ENCODE measurements around the gene NFXL1. TPM values are rescaled to one million over a fixed set of nuclear protein-coding genes. Genes with fewer than 3 reads are reported as not detected.

NFXL1 gene
- total and polyA plus RNA-seq, 2 of the 4 experiments (the other 2 are of a cell fraction), result 13.9 to 23.1 TPM

- no peak overlapping the region for H3K9ac ChIP-seq (ENCODE audit: low read depth, low read length)
- H3K18ac ChIP-seq (ENCODE audit: low read depth, low read length), result peak overlapping the region; percentile 63; the same call in 1 of the 2 replicates
- H2AK9ac ChIP-seq (replicated peaks; ENCODE audit: low read depth, low read length, poor library complexity), result no peak overlapping the region
- H2BK5ac ChIP-seq (ENCODE audit: low read depth, low read length, poor library complexity, severe bottlenecking), result peak overlapping the region; percentile 96
- H3K79me1 ChIP-seq (ENCODE audit: low read depth in 1 of 2, low read length in 2 of 2), result peaks cover 0 to 8% of the 10 kb centered on the region in 2 experiments; a peak in 3 of 4 replicates
- H3K14ac ChIP-seq (replicated peaks; ENCODE audit: low read depth, low read length), result no peak overlapping the region
- H4K20me1 ChIP-seq (ENCODE audit: insufficient read depth, low read length), result no peaks in the 10 kb centered on the region
- ATAC-seq (ENCODE audit: low read depth) (peak; percentile 62), DNase-seq (peak; percentile 98)
- 0 out of 2 replicates have a peak overlapping the region, but pooled peaks have one; percentile 5 for H3K4ac ChIP-seq (ENCODE audit: low read depth, low read length)
- H3K9me3 ChIP-seq (ENCODE audit: control insufficient read depth, insufficient read depth, low read length), result peaks cover 2% of the 10 kb centered on the region; the same call in 1 of the 2 replicates
- peak overlapping the region in 1 of 2 experiments; percentile 60; a peak in 2 of 4 replicates for H4K8ac ChIP-seq (ENCODE audit: low read depth in 2 of 2, low read length in 2 of 2)
- H3K27ac ChIP-seq (ENCODE audit: insufficient read depth, low read length), result peak overlapping the region; percentile 39; the same call in 1 of the 2 replicates
- H4K91ac ChIP-seq (ENCODE audit: insufficient read depth, low read depth, low read length), result peak overlapping the region; percentile 14; the same call in 1 of the 2 replicates
- H2BK120ac ChIP-seq (ENCODE audit: low read depth, low read length), result peak overlapping the region; percentile 38; the same call in 1 of the 2 replicates
- H3K4me1 ChIP-seq (ENCODE audit: control insufficient read depth, insufficient read depth, low read length), result peaks cover 2% of the 10 kb centered on the region; the same call in 1 of the 2 replicates
- BruUV-seq (replicated peaks), result no TSS peak
- no peak overlapping the region for H3K23ac ChIP-seq (ENCODE audit: low read depth, low read length)
- peak overlapping the region; percentile 45; the same call in 1 of the 2 replicates for H2BK20ac ChIP-seq (ENCODE audit: low read depth, low read length)
- in situ Hi-C loops (cut with MboI; ENCODE audit: low sequenced_read_pairs) (loop anchor here (25.0 kb wide), 1 partner anchor 507 kb away; no protein-coding TSS in a partner anchor), dilution Hi-C loops (cut with HindIII; ENCODE audit: low sequenced_read_pairs, unreplicated experiment) (no loop called here), intact Hi-C loops (cut with micrococcal nuclease) (loop anchor here (5.0 kb wide), 1 partner anchor 57 kb away; the partner anchor contains the start of gene NFXL1)
- H2AK5ac ChIP-seq (ENCODE audit: low read depth, low read length), result no peak overlapping the region
- no peak overlapping the region for H3K56ac ChIP-seq (ENCODE audit: extremely low read depth, insufficient read depth, low read length)
- H3K36me3 ChIP-seq (ENCODE audit: control insufficient read depth, insufficient read depth, low read length), result peaks cover 3% of the 10 kb centered on the region; the same call in 1 of the 2 replicates
- CTCF ChIA-PET, result no interaction called here
- H3K27me3 ChIP-seq (ENCODE audit: control insufficient read depth, insufficient read depth, low read length), result no peaks in the 10 kb centered on the region
- WGBS, 2 experiments (ENCODE audit: extremely low coverage in 2 of 2, insufficient read length in 1 of 2), result no CpG with 5 or more reads among the region's 2 CpGs
- no peak overlapping the region for H3K4me3 ChIP-seq (ENCODE audit: insufficient read depth, low read depth, low read length)
- H2AFZ ChIP-seq (replicated peaks; ENCODE audit: low read length, poor library complexity), result no peak overlapping the region
- POLR2A ChIA-PET (ENCODE audit: unreplicated experiment), result interaction anchor here (0.9 kb wide), 1 partner anchor 11 kb away, joined by 5 read pairs; no protein-coding TSS in a partner anchor
- H3K4me2 ChIP-seq (ENCODE audit: low read depth, low read length), result no peak overlapping the region
- no peak overlapping the region for H2BK15ac ChIP-seq (ENCODE audit: low read depth, low read length)
- H3K9me1 ChIP-seq (ENCODE audit: insufficient read depth, low read length), result no peaks in the 10 kb centered on the region
- no peak overlapping the region for H4K5ac ChIP-seq (ENCODE audit: low read depth, low read length)
- peak; percentile 64; the same call in 1 of the 2 replicates for TF ChIP-seq MXI1 (IDR thresholded peaks at IDR 0.05; ENCODE audit: borderline replicate concordance, low read depth, low read length)
- TF ChIP-seq USF2 (IDR thresholded peaks at IDR 0.05; ENCODE audit: low read depth, low read length), result no peak
- TF ChIP-seq CEBPB (IDR thresholded peaks at IDR 0.05; ENCODE audit: low read depth, low read length), result peak; percentile 81
- TF ChIP-seq RCOR1 (IDR thresholded peaks at IDR 0.05; ENCODE audit: insufficient replicate concordance, low read length), result peak; percentile 18
- no peak for TF ChIP-seq MAZ (IDR thresholded peaks at IDR 0.05; ENCODE audit: borderline replicate concordance, low read depth, low read length)
- no peak for TF ChIP-seq CHD1 (IDR thresholded peaks at IDR 0.05; ENCODE audit: low read depth, low read length)
- peak; percentile 36; the same call in 1 of the 2 replicates for TF ChIP-seq FOS (IDR thresholded peaks at IDR 0.05; ENCODE audit: low read depth, low read length)
- no peak for TF ChIP-seq POLR2A (IDR thresholded peaks at IDR 0.05; ENCODE audit: low read depth, low read length)
- no peak for TF ChIP-seq MAFK (IDR thresholded peaks at IDR 0.05; ENCODE audit: low read depth, low read length)
- TF ChIP-seq CTCF (conservative IDR thresholded peaks at IDR 0.05; ENCODE audit: low read depth, low read length), result no peak
- TF ChIP-seq SMC3 (IDR thresholded peaks at IDR 0.05; ENCODE audit: low read depth, low read length), result no peak
- no peak for TF ChIP-seq BHLHE40 (IDR thresholded peaks at IDR 0.05; ENCODE audit: low read depth, low read length)
- TF ChIP-seq RFX5 (IDR thresholded peaks at IDR 0.05; ENCODE audit: low read depth, low read length), result no peak
- TF ChIP-seq, protein P1, sequence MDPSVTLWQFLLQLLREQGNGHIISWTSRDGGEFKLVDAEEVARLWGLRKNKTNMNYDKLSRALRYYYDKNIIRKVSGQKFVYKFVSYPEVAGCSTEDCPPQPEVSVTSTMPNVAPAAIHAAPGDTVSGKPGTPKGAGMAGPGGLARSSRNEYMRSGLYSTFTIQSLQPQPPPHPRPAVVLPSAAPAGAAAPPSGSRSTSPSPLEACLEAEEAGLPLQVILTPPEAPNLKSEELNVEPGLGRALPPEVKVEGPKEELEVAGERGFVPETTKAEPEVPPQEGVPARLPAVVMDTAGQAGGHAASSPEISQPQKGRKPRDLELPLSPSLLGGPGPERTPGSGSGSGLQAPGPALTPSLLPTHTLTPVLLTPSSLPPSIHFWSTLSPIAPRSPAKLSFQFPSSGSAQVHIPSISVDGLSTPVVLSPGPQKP (IDR thresholded peaks at IDR 0.05; ENCODE audit: borderline replicate concordance, low read depth, low read length), result no peak
- no peak for TF ChIP-seq RAD21 (IDR thresholded peaks at IDR 0.05; ENCODE audit: low read length)
Measured at GRCh38 chr4:47855350-47855749, 59.0 kb downstream of the NFXL1 start.
